ENCODE data around the gene IER3. TPM values are rescaled to one million over a fixed set of nuclear protein-coding genes. Genes with fewer than 3 reads are reported as not detected.

Gene IER3
- total and polyA plus RNA-seq, 2 of the 13 experiments (the other 11 are each of a cell fraction or from before 2014, with no cell fraction given): 51.1 to 131 TPM

DNA sequence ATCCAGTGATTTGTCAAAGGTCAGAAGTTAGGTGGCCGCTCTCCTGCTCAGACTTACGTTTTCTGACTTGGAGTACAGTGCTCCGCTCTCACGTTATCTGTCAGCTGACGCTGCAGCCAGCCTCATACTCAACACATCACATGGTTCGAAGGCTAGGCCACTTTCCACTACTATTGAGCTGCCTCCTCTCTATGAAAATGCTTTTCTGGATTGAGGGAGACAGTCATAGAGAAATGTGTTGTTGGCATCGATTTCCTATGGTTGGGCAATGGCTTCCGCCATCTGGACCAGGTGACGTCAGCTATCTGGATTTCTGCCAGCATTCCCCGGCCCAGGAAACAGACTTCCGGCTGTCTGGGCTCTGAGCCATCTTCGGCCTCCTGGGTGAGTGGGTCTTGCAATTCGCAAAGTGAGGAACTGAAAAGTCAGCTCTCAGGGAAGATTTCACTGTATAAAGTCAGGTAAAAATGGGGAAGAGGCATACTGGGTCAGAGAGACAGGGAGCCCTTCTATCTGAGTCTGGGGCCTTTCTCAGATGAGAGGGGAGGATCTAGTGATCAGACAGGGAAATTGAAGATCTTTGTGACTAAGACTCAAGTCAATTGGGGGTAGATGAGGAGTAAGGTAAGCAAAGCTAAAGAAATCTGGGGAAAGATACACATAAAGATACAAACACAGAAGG is 37.5 kb upstream of the IER3 start (continued):
- TF ChIP-seq, protein P1, sequence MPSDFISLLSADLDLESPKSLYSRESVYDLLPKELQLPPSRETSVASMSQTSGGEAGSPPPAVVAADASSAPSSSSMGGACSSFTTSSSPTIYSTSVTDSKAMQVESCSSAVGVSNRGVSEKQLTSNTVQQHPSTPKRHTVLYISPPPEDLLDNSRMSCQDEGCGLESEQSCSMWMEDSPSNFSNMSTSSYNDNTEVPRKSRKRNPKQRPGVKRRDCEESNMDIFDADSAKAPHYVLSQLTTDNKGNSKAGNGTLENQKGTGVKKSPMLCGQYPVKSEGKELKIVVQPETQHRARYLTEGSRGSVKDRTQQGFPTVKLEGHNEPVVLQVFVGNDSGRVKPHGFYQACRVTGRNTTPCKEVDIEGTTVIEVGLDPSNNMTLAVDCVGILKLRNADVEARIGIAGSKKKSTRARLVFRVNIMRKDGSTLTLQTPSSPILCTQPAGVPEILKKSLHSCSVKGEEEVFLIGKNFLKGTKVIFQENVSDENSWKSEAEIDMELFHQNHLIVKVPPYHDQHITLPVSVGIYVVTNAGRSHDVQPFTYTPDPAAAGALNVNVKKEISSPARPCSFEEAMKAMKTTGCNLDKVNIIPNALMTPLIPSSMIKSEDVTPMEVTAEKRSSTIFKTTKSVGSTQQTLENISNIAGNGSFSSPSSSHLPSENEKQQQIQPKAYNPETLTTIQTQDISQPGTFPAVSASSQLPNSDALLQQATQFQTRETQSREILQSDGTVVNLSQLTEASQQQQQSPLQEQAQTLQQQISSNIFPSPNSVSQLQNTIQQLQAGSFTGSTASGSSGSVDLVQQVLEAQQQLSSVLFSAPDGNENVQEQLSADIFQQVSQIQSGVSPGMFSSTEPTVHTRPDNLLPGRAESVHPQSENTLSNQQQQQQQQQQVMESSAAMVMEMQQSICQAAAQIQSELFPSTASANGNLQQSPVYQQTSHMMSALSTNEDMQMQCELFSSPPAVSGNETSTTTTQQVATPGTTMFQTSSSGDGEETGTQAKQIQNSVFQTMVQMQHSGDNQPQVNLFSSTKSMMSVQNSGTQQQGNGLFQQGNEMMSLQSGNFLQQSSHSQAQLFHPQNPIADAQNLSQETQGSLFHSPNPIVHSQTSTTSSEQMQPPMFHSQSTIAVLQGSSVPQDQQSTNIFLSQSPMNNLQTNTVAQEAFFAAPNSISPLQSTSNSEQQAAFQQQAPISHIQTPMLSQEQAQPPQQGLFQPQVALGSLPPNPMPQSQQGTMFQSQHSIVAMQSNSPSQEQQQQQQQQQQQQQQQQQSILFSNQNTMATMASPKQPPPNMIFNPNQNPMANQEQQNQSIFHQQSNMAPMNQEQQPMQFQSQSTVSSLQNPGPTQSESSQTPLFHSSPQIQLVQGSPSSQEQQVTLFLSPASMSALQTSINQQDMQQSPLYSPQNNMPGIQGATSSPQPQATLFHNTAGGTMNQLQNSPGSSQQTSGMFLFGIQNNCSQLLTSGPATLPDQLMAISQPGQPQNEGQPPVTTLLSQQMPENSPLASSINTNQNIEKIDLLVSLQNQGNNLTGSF (CRISPR knock-in tag; IDR thresholded peaks at IDR 0.05): peak; percentile 88
- TF ChIP-seq HDAC2 (CRISPR knock-in tag; IDR thresholded peaks at IDR 0.05) (peak; percentile 94), TEAD2 (CRISPR knock-in tag; IDR thresholded peaks at IDR 0.05) (0 out of 2 replicates have a peak, but pooled peaks have one; percentile 54), ZNF564 (CRISPR knock-in tag; IDR thresholded peaks at IDR 0.05) (peak; percentile 90; the same call in 1 of the 2 replicates), BCL6 (CRISPR knock-in tag; IDR thresholded peaks at IDR 0.05) (peak; percentile 100), FIP1L1 (IDR thresholded peaks at IDR 0.05; ENCODE audit: borderline replicate concordance, insufficient read depth, low read depth, low read length) (0 out of 2 replicates have a peak, but pooled peaks have one; percentile 25), ARNT2 (CRISPR knock-in tag; IDR thresholded peaks at IDR 0.05; ENCODE audit: low read depth) (no peak; the same call in 1 of the 2 replicates), RBM22 (optimal IDR thresholded peaks at IDR 0.05; ENCODE audit: low read length) (no peak), XBP1 (CRISPR knock-in tag; IDR thresholded peaks at IDR 0.05) (peak; percentile 87; the same call in 1 of the 2 replicates), CC2D1A (CRISPR knock-in tag; IDR thresholded peaks at IDR 0.05) (no peak), MED1 (CRISPR knock-in tag; IDR thresholded peaks at IDR 0.05) (peak; percentile 100), GLI4 (CRISPR knock-in tag; IDR thresholded peaks at IDR 0.05; ENCODE audit: borderline replicate concordance) (no peak), SCMH1 (CRISPR knock-in tag; IDR thresholded peaks at IDR 0.05; ENCODE audit: borderline replicate concordance) (no peak), ZSCAN12 (CRISPR knock-in tag; IDR thresholded peaks at IDR 0.05) (peak; percentile 56; the same call in 1 of the 2 replicates), ASH2L (IDR thresholded peaks at IDR 0.05; ENCODE audit: insufficient read length, low read depth, low read length) (peak; percentile 73), MTA3 (CRISPR knock-in tag; IDR thresholded peaks at IDR 0.05) (no peak), ZFX (CRISPR knock-in tag; IDR thresholded peaks at IDR 0.05; ENCODE audit: low read depth) (peak; percentile 81)
- TF ChIP-seq, protein P2, sequence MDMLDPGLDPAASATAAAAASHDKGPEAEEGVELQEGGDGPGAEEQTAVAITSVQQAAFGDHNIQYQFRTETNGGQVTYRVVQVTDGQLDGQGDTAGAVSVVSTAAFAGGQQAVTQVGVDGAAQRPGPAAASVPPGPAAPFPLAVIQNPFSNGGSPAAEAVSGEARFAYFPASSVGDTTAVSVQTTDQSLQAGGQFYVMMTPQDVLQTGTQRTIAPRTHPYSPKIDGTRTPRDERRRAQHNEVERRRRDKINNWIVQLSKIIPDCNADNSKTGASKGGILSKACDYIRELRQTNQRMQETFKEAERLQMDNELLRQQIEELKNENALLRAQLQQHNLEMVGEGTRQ (IDR thresholded peaks at IDR 0.05; ENCODE audit: low read depth, low read length): peak; percentile 91
- TF ChIP-seq, protein P2 (CRISPR knock-in tag; IDR thresholded peaks at IDR 0.05; ENCODE audit: borderline replicate concordance): peak; percentile 90; the same call in 1 of the 2 replicates
- TF ChIP-seq, protein P3, sequence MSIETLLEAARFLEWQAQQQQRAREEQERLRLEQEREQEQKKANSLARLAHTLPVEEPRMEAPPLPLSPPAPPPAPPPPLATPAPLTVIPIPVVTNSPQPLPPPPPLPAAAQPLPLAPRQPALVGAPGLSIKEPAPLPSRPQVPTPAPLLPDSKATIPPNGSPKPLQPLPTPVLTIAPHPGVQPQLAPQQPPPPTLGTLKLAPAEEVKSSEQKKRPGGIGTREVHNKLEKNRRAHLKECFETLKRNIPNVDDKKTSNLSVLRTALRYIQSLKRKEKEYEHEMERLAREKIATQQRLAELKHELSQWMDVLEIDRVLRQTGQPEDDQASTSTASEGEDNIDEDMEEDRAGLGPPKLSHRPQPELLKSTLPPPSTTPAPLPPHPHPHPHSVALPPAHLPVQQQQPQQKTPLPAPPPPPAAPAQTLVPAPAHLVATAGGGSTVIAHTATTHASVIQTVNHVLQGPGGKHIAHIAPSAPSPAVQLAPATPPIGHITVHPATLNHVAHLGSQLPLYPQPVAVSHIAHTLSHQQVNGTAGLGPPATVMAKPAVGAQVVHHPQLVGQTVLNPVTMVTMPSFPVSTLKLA (IDR thresholded peaks at IDR 0.05): peak; percentile 38; the same call in 1 of the 2 replicates
